B cell (primary cell): ENCODE results near the gene SRRD. TPM values are rescaled to one million over a fixed set of nuclear protein-coding genes. Genes with fewer than 3 reads are reported as not detected.

Experiments
- ATAC-seq: fragments of 200-7000 bp; cut with Tn5 transposase; one replicate; pipeline ENCODE4 v1.10.0; 2021; ENCODE audit warnings: low read depth, mild to moderate bottlenecking, moderate number of reproducible peaks, moderate library complexity
- CTCF ChIA-PET: fragments of 350-600 bp; sonication (Branson Sonifier 250); formaldehyde crosslinking; loops from one replicate; lab custom pipeline; 2021; ENCODE audit warnings: antibody characterized with exemption, inconsistent platforms; lab: Charles Lee
- POLR2A ChIA-PET: fragments of 350-600 bp; sonication (Branson Sonifier 250); formaldehyde crosslinking; loops from one replicate; lab custom pipeline; 2021; ENCODE audit warnings: antibody characterized with exemption; lab: Charles Lee
- DNase-seq: peaks from one replicate; pipeline ENCODE4 v3.0.0; 2013
- H2AFZ ChIP-seq: 2 replicates; pipeline ENCODE4 v1.6.1; 2012; ENCODE audit warnings: mild to moderate bottlenecking, low read depth, low read length; ENCODE audit not compliant: insufficient read depth, poor library complexity, severe bottlenecking
- H3K27ac ChIP-seq, 2 donors: 1 replicate in 1 of 2; 2 replicates in 1 of 2; pipeline ENCODE4 v1.5.1; 2012 to 2013; ENCODE audit warnings: low read length in 2 of 2, mild to moderate bottlenecking in 2 of 2, moderate library complexity in 1 of 2
- H3K27me3 ChIP-seq, 4 experiments: fragments of 200-600 bp in 1 of 4; sonication (generic) in 1 of 4; replicated peaks in 1 of 4; 1 replicate in 2 of 4; 2 replicates in 2 of 4; pipeline versions ENCODE4 v1.6.1 to v1.7.0; 2013 to 2016; ENCODE audit warnings: low read length in 3 of 4, mild to moderate bottlenecking in 2 of 4, mixed read lengths in 1 of 4, moderate library complexity in 1 of 4; ENCODE audit not compliant: insufficient read depth in 4 of 4, control insufficient read depth in 3 of 4; ENCODE audit errors: control extremely low read depth in 1 of 4
- H3K36me3 ChIP-seq, 2 experiments: replicated peaks in 1 of 2; 1 replicate in 1 of 2; 2 replicates in 1 of 2; pipeline versions ENCODE4 v1.6.1 to v1.7.1; 2013; ENCODE audit warnings: low read length in 1 of 2; ENCODE audit not compliant: insufficient read depth in 2 of 2, control insufficient read depth in 1 of 2; ENCODE audit errors: control extremely low read depth in 1 of 2, extremely low read depth in 1 of 2
- H3K4me1 ChIP-seq, 2 donors: fragments of 200-600 bp in 1 of 2; sonication (generic) in 1 of 2; 1 replicate in 1 of 2; 2 replicates in 1 of 2; pipeline versions ENCODE4 v1.5.1 to v1.6.1; 2013 to 2017; ENCODE audit warnings: low read length in 2 of 2; ENCODE audit not compliant: control insufficient read depth in 2 of 2, insufficient read depth in 2 of 2
- H3K4me2 ChIP-seq: replicated peaks from 2 replicates; pipeline ENCODE3; 2012; ENCODE audit warnings: mild to moderate bottlenecking, low read depth, low read length; ENCODE audit not compliant: poor library complexity, severe bottlenecking
- H3K4me3 ChIP-seq, 5 experiments: fragments of 200-600 bp in 1 of 5; sonication (generic) in 1 of 5; 1 replicate in 3 of 5; 2 replicates in 2 of 5; pipeline versions ENCODE4 v1.5.1 to v1.7.0; 2011 to 2016; ENCODE audit warnings: low read length in 4 of 5, mild to moderate bottlenecking in 4 of 5, low read depth in 2 of 5, control low read depth in 1 of 5, moderate library complexity in 1 of 5; ENCODE audit not compliant: insufficient read depth in 1 of 5; ENCODE audit errors: control extremely low read depth in 1 of 5, extremely low read depth in 1 of 5
- H3K79me2 ChIP-seq: fragments of 200-600 bp; sonication (generic); one replicate; pipeline ENCODE4 v1.6.0; 2016; ENCODE audit warnings: low read length; ENCODE audit not compliant: control insufficient read depth, insufficient read depth
- H3K9ac ChIP-seq: fragments of 200-600 bp; sonication (generic); 2 replicates; pipeline ENCODE4 v1.6.1; 2017; ENCODE audit warnings: mild to moderate bottlenecking, low read length, moderate library complexity
- H3K9me3 ChIP-seq, 3 donors: one replicate each; pipeline versions ENCODE4 v1.6.1 to v1.7.1; 2013; ENCODE audit warnings: low read length in 2 of 3; ENCODE audit not compliant: control insufficient read depth in 2 of 3, insufficient read depth in 1 of 3; ENCODE audit errors: control extremely low read depth in 1 of 3
- H4K20me1 ChIP-seq: 2 replicates; pipeline ENCODE4 v1.6.0; 2012; ENCODE audit warnings: mild to moderate bottlenecking, low read length; ENCODE audit not compliant: insufficient read depth, control insufficient read depth, poor library complexity, severe bottlenecking
- H3K27ac Mint-ChIP-seq: one replicate; pipeline ENCODE4 v1.8.0; 2021; ENCODE audit warnings: mixed read lengths
- H3K27me3 Mint-ChIP-seq: one replicate; pipeline ENCODE4 v1.8.0; 2021; ENCODE audit warnings: mixed read lengths
- H3K4me1 Mint-ChIP-seq: one replicate; pipeline ENCODE4 v1.8.0; 2021; ENCODE audit warnings: mixed read lengths
- H3K4me3 Mint-ChIP-seq: one replicate; pipeline ENCODE4 v1.8.0; 2021; ENCODE audit warnings: mixed read lengths
- H3K9me3 Mint-ChIP-seq: one replicate; pipeline ENCODE4 v1.8.0; 2022; ENCODE audit warnings: mixed read lengths; ENCODE audit not compliant: insufficient read depth
- CTCF ChIP-seq: fragments of 200-600 bp; IDR thresholded peaks from one replicate; pipeline ENCODE4 v1.8.0; 2022; ENCODE audit warnings: antibody characterized with exemption, mild to moderate bottlenecking
- EZH2 ChIP-seq: IDR thresholded peaks from 2 replicates; pipeline ENCODE4 v1.6.1; 2012; ENCODE audit warnings: borderline replicate concordance, low read depth, mild to moderate bottlenecking, moderate library complexity, low read length; ENCODE audit not compliant: insufficient read depth, poor library complexity, severe bottlenecking
- WGBS: methylation state at CpG from one replicate; pipeline ENCODE4 v1.1.5; 2013; ENCODE audit warnings: missing lambda C conversion rate; ENCODE audit not compliant: insufficient coverage; 5-methylcytosine and 5-hydroxymethylcytosine counted together
- intact Hi-C: fragments of 100-400 bp; cut with micrococcal nuclease; formaldehyde crosslinking; loops from one replicate; pipeline ENCODE4 v1.10.0; 2022
- polyA plus RNA-seq: library from polyadenylated mRNA; depleted of rRNA; stranded (reverse); fragments of >200 nt; gene quantifications from 2 replicates; pipeline ENCODE4 v1.2.3, GENCODE V29; 2012
- total RNA-seq, 2 donors: library from RNA; stranded (reverse); fragments of 120-200 nt in 1 of 2; gene quantifications; 1 replicate in 1 of 2; 2 replicates in 1 of 2; pipeline versions ENCODE4 v1.2.3 to v1.2.4, GENCODE V29; 2013 to 2022

The SRRD gene
- total and polyA plus RNA-seq, 2 donors (not counting 1 experiment from before 2014, with no cell fraction given) = 7.8 to 19.2 TPM

- no peaks in the 10 kb centered on the region for H3K27me3 ChIP-seq
- no peak overlapping the region for H2AFZ ChIP-seq
- no peaks in the 10 kb centered on the region for H3K9me3 ChIP-seq
- ATAC-seq = no peak
- TF ChIP-seq EZH2 (no peak), CTCF (no peak)
- peaks cover 2% of the 10 kb centered on the region for H4K20me1 ChIP-seq
- H3K79me2 ChIP-seq = peaks cover 8% of the 10 kb centered on the region
- H3K4me2 ChIP-seq = no peak overlapping the region
- Mint-ChIP-seq H3K9me3 (no peaks in the 10 kb centered on the region), H3K27me3 (no peaks in the 10 kb centered on the region), H3K4me3 (no peak overlapping the region), H3K27ac (no peak overlapping the region), H3K4me1 (peaks cover 32% of the 10 kb centered on the region)
- ChIA-PET POLR2A (no interaction called here), CTCF (interaction anchor here (0.7 to 1.2 kb wide), 2 partner anchors 103 to 124 kb away, joined by 3 read pairs; no protein-coding TSS in a partner anchor)
- DNase-seq = no peak
- no peak overlapping the region for H3K4me3 ChIP-seq
- no peak overlapping the region for H3K27ac ChIP-seq
- peaks cover 10 to 32% of the 10 kb centered on the region in 2 donors for H3K4me1 ChIP-seq
- intact Hi-C loops = no loop called here
- peaks cover 0 to 20% of the 10 kb centered on the region in 2 experiments for H3K36me3 ChIP-seq
- no peak overlapping the region for H3K9ac ChIP-seq
- 96% methylated on average over 47 of the region's 47 CpGs for whole genome bisulfite sequencing
These were observed 57.6 kb downstream of the SRRD start for GRCh38 chr22:26541167-26541819.

GRCh38 chr22:26542831-26543230, 59.2 kb downstream of the SRRD start:
- ATAC-seq = peak; percentile 21
- DNase-seq = peak; percentile 27
- WGBS = 0% methylated on average over 1 of the region's 3 CpGs
- Histone ChIP-seq H3K4me1 (peaks cover 6 to 26% of the 10 kb centered on the region in 2 donors), H3K79me2 (peaks cover 19% of the 10 kb centered on the region), H3K36me3 (peaks cover 0 to 20% of the 10 kb centered on the region in 2 experiments), H3K4me2 (peak overlapping the region; percentile 1), H2AFZ (no peak overlapping the region), H3K27ac (peak overlapping the region; percentile 1 to 14), H3K9ac (no peak overlapping the region), H3K27me3 (no peaks in the 10 kb centered on the region), H4K20me1 (peaks cover 6% of the 10 kb centered on the region), H3K9me3 (no peaks in the 10 kb centered on the region), H3K4me3 (no peak overlapping the region)
- no peak overlapping the region for H3K4me3 Mint-ChIP-seq
- TF ChIP-seq CTCF (no peak), EZH2 (no peak)
- H3K4me1 Mint-ChIP-seq = peaks cover 29% of the 10 kb centered on the region
- H3K9me3 Mint-ChIP-seq = no peaks in the 10 kb centered on the region
- intact Hi-C loops = no loop called here
- H3K27me3 Mint-ChIP-seq = no peaks in the 10 kb centered on the region
- H3K27ac Mint-ChIP-seq = peak overlapping the region; percentile 78
- ChIA-PET CTCF (no interaction called here), POLR2A (no interaction called here)
